Neutrophil (primary cell): ENCODE results near the gene ZNF780B.

Experiments
- H3K27ac ChIP-seq: fragments of 200-600 bp; sonication (generic); 2 replicates; pipeline ENCODE4 v1.5.1; 2016; ENCODE audit warnings: mild to moderate bottlenecking, moderate library complexity
- H3K27me3 ChIP-seq: fragments of 200-600 bp; sonication (generic); 2 replicates; pipeline ENCODE4 v1.6.0; 2016; ENCODE audit warnings: mild to moderate bottlenecking
- H3K36me3 ChIP-seq: fragments of 200-600 bp; sonication (generic); 2 replicates; pipeline ENCODE4 v1.5.1; 2017
- H3K4me1 ChIP-seq, 2 experiments: fragments of 200-600 bp in 1 of 2; sonication (generic) in 1 of 2; 1 replicate in 1 of 2; 2 replicates in 1 of 2; pipeline versions ENCODE4 v1.5.1 to v1.6.1; 2013 to 2016; ENCODE audit warnings: low read depth in 1 of 2, low read length in 1 of 2, mild to moderate bottlenecking in 1 of 2, moderate library complexity in 1 of 2; ENCODE audit not compliant: control insufficient read depth in 1 of 2, insufficient read depth in 1 of 2
- H3K4me3 ChIP-seq, 2 experiments: fragments of 200-600 bp in 1 of 2; sonication (generic) in 1 of 2; 1 replicate in 1 of 2; 2 replicates in 1 of 2; pipeline ENCODE4 v1.5.1; 2013 to 2016; ENCODE audit warnings: low read depth in 1 of 2, low read length in 1 of 2, mild to moderate bottlenecking in 1 of 2, moderate library complexity in 1 of 2
- H3K9me3 ChIP-seq: fragments of 200-600 bp; sonication (generic); 2 replicates; pipeline ENCODE4 v1.5.1; 2016
- TF ChIP-seq, protein P1 (sequence below): fragments of 200-600 bp; sonication (generic); IDR thresholded peaks from 2 replicates; pipeline ENCODE4 v1.5.1; 2016; ENCODE audit warnings: antibody characterized with exemption

The ZNF780B gene

DNA sequence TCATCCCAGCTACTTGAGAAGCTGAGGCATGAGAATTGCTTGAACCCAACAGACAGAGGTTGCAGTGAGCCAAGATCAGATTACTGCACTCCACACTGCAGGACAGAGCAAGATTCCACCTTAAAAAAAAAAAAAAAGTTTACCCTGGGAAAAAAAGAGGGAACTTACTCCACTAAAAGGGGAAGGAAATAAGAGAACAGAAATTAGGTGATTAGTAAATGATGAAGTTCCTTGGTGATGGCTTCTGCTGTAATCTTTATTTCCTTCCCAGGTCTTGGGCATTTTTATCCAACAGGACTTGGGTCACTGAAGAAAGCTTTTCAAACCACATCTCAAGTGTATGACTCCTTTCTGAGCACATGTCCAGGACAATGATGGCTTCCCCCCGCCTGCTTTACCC is 25.4 kb upstream of the ZNF780B start:
- H3K9me3 ChIP-seq = no peaks in the 10 kb centered on the region
- peaks cover 28% of the 10 kb centered on the region for H3K36me3 ChIP-seq
- TF ChIP-seq, protein P1, sequence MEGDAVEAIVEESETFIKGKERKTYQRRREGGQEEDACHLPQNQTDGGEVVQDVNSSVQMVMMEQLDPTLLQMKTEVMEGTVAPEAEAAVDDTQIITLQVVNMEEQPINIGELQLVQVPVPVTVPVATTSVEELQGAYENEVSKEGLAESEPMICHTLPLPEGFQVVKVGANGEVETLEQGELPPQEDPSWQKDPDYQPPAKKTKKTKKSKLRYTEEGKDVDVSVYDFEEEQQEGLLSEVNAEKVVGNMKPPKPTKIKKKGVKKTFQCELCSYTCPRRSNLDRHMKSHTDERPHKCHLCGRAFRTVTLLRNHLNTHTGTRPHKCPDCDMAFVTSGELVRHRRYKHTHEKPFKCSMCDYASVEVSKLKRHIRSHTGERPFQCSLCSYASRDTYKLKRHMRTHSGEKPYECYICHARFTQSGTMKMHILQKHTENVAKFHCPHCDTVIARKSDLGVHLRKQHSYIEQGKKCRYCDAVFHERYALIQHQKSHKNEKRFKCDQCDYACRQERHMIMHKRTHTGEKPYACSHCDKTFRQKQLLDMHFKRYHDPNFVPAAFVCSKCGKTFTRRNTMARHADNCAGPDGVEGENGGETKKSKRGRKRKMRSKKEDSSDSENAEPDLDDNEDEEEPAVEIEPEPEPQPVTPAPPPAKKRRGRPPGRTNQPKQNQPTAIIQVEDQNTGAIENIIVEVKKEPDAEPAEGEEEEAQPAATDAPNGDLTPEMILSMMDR = no peak
- H3K27me3 ChIP-seq = no peaks in the 10 kb centered on the region
- peaks cover 52 to 54% of the 10 kb centered on the region in 2 experiments for H3K4me1 ChIP-seq
- H3K27ac ChIP-seq = peak overlapping the region; percentile 83
- peak overlapping the region; percentile 30 to 42 for H3K4me3 ChIP-seq

DNA sequence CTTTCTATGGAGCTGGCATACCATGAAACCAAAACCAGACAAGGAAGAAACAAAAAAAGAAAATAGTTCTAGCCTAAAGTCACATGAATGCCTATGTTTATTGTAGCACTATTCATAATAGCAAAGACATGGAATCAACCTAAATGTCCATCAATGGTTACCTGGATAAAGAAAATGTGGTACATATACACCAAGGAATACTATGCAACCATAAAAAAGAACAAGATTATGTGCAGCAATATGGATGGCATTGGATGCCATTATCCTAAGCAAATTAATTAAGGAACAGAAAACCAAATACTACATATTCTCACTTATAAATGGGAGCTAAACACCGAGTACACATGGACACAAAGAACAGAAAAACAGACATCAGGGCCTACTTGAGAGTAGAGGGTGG is 24.3 kb upstream of the ZNF780B start:
- peak overlapping the region; percentile 83 for H3K27ac ChIP-seq
- TF ChIP-seq, protein P1 = no peak
- H3K9me3 ChIP-seq = peaks cover 5% of the 10 kb centered on the region
- no peak overlapping the region for H3K4me3 ChIP-seq
- peaks cover 46 to 50% of the 10 kb centered on the region in 2 experiments for H3K4me1 ChIP-seq
- H3K36me3 ChIP-seq = peaks cover 39% of the 10 kb centered on the region
- no peaks in the 10 kb centered on the region for H3K27me3 ChIP-seq

DNA sequence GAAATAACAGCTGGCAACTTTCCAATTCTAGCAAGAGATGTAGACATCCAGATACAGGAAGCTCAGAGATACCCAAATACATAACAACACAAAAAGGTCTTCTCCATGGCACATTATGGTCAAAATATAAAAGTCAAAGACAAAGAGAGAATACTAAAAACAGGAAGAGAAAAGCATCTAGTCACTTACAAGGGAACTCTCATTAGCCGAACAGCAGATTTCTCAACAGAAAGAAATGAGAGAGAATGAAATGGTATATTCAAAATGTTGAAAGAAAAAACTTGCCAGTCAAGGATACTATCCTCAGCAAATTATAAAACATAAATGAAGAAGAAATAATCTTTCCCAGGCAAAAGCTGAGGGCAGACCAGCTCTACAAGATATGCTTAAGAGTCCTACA is 22.3 kb upstream of the ZNF780B start:
- H3K9me3 ChIP-seq = peaks cover 18% of the 10 kb centered on the region
- no peak overlapping the region for H3K4me3 ChIP-seq
- peak overlapping the region; percentile 22 for H3K27ac ChIP-seq
- peaks cover 49% of the 10 kb centered on the region for H3K36me3 ChIP-seq
- TF ChIP-seq, protein P1 = no peak
- H3K4me1 ChIP-seq = peaks cover 32 to 35% of the 10 kb centered on the region in 2 experiments
- H3K27me3 ChIP-seq = no peaks in the 10 kb centered on the region

DNA sequence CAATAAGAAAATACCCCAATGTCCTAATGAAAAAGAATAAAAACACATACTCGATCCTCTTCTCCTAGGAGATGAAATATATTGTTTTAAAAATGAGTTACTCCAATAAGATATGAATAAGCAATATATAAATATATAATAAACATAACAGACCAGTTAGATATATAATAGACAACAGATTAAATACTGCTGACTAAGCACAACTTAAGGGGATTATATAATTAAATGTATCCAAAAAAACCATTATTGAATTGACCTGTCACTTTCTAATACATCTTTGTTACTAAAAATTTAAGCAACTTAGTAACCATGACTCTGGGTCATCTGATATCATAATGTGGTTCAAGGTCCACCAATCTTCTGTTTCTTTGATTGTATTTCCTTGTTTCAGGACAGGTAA is 14.0 kb upstream of the ZNF780B start:
- H3K4me3 ChIP-seq = no peak overlapping the region
- H3K27me3 ChIP-seq = no peaks in the 10 kb centered on the region
- TF ChIP-seq, protein P1 = no peak
- H3K9me3 ChIP-seq = peaks cover 14% of the 10 kb centered on the region
- no peaks in the 10 kb centered on the region for H3K4me1 ChIP-seq
- no peak overlapping the region for H3K27ac ChIP-seq
- peaks cover 17% of the 10 kb centered on the region for H3K36me3 ChIP-seq

DNA sequence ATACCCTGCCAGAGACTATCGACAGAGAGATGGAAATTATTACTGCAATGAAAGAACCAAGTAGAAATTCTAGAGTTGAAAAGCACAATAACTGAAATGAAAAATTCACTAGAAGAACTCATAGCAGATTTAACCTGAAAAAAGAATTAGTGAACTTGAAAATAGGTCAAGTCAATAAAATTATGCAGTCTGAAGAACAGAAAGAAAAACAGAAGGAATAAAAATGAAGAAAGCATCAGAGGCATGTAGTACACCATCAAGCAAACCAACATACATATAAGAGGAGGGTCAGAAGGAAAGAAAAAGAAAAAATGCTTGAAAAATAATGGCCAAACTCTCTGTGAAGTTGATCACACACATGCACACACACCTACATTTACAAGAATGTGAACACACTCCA is 3.6 kb upstream of the ZNF780B start:
- peaks cover 14 to 16% of the 10 kb centered on the region in 2 experiments for H3K4me1 ChIP-seq
- no peak overlapping the region for H3K27ac ChIP-seq
- no peaks in the 10 kb centered on the region for H3K36me3 ChIP-seq
- peaks cover 41% of the 10 kb centered on the region for H3K27me3 ChIP-seq
- TF ChIP-seq, protein P1 = no peak
- no peaks in the 10 kb centered on the region for H3K9me3 ChIP-seq
- H3K4me3 ChIP-seq = no peak overlapping the region

DNA sequence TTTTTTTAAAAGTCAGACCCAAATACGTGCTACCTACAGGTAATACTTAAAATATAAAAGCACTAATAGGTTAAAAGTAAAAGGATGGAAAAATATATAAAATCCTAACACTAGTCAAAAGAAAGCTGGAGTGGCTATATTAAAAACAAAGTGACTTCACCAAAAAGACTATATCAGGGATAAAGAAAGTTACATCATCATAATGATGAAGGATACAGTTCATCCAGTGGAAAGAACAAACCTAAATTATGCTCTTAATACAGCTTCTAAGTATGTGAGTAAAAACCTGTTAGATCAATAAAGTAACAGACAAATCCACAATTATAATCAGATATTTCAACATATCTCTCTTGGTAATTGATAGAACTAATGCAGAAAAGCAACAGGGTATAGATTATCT is 1.1 kb upstream of the ZNF780B start:
- peaks cover 14 to 18% of the 10 kb centered on the region in 2 experiments for H3K4me1 ChIP-seq
- peaks cover 37% of the 10 kb centered on the region for H3K27me3 ChIP-seq
- TF ChIP-seq, protein P1 = no peak
- no peaks in the 10 kb centered on the region for H3K36me3 ChIP-seq
- no peak overlapping the region for H3K27ac ChIP-seq
- no peak overlapping the region for H3K4me3 ChIP-seq
- H3K9me3 ChIP-seq = no peaks in the 10 kb centered on the region
